IPS-18c (cell line): ENCODE data around the gene PLXNC1.

Experiments
- H3K4me3 ChIP-seq: 2 replicates; pipeline ENCODE4 v1.7.0; 2013; ENCODE audit warnings: low read depth, mild to moderate bottlenecking, low read length, moderate library complexity; ENCODE audit not compliant: insufficient read depth
- H3K9me3 ChIP-seq: one replicate; pipeline ENCODE4 v1.6.1; 2013; ENCODE audit warnings: mild to moderate bottlenecking, low read length, moderate library complexity; ENCODE audit not compliant: control insufficient read depth, insufficient read depth

PLXNC1 gene

GRCh38 chr12:94276725-94277124 lies 128.3 kb downstream of the PLXNC1 start:
- no peaks in the 10 kb centered on the region for H3K9me3 ChIP-seq
- H3K4me3 ChIP-seq = no peak overlapping the region

GRCh38 chr12:94277426-94278000 lies 129.1 kb downstream of the PLXNC1 start:
- H3K9me3 ChIP-seq = no peaks in the 10 kb centered on the region
- H3K4me3 ChIP-seq = no peak overlapping the region

GRCh38 chr12:94280063-94280462 lies 131.7 kb downstream of the PLXNC1 start:
- Histone ChIP-seq H3K9me3 (no peaks in the 10 kb centered on the region), H3K4me3 (no peak overlapping the region)

GRCh38 chr12:94282675-94283074 lies 134.3 kb downstream of the PLXNC1 start:
- Histone ChIP-seq H3K4me3 (no peak overlapping the region), H3K9me3 (no peaks in the 10 kb centered on the region)

- no peak overlapping the region for H3K4me3 ChIP-seq
- no peaks in the 10 kb centered on the region for H3K9me3 ChIP-seq
These were observed 135.7 kb downstream of the PLXNC1 start for GRCh38 chr12:94284046-94284445.

- no peak overlapping the region for H3K4me3 ChIP-seq
- H3K9me3 ChIP-seq = no peaks in the 10 kb centered on the region
These were observed 136.5 kb downstream of the PLXNC1 start for GRCh38 chr12:94284859-94285258.

- no peak overlapping the region for H3K4me3 ChIP-seq
- H3K9me3 ChIP-seq = no peaks in the 10 kb centered on the region
These were observed 137.7 kb downstream of the PLXNC1 start for GRCh38 chr12:94285943-94286582.

GRCh38 chr12:94286583-94287244 lies 138.3 kb downstream of the PLXNC1 start:
- no peaks in the 10 kb centered on the region for H3K9me3 ChIP-seq
- no peak overlapping the region for H3K4me3 ChIP-seq

- Histone ChIP-seq H3K4me3 (no peak overlapping the region), H3K9me3 (no peaks in the 10 kb centered on the region)
These were observed 138.9 kb downstream of the PLXNC1 start for GRCh38 chr12:94287245-94287628.

- Histone ChIP-seq H3K4me3 (no peak overlapping the region), H3K9me3 (no peaks in the 10 kb centered on the region)
These were observed 141.3 kb downstream of the PLXNC1 start for GRCh38 chr12:94289461-94290312.

- no peaks in the 10 kb centered on the region for H3K9me3 ChIP-seq
- H3K4me3 ChIP-seq = no peak overlapping the region
These were observed 142.0 kb downstream of the PLXNC1 start for GRCh38 chr12:94290353-94290752.

GRCh38 chr12:94297096-94297699 lies 148.8 kb downstream of the PLXNC1 start:
- Histone ChIP-seq H3K9me3 (no peaks in the 10 kb centered on the region), H3K4me3 (no peak overlapping the region)

- Histone ChIP-seq H3K9me3 (no peaks in the 10 kb centered on the region), H3K4me3 (no peak overlapping the region)
These were observed 149.6 kb downstream of the PLXNC1 start for GRCh38 chr12:94297876-94298505.

GRCh38 chr12:94299846-94300245 lies 151.5 kb downstream of the PLXNC1 start:
- no peaks in the 10 kb centered on the region for H3K9me3 ChIP-seq
- H3K4me3 ChIP-seq = no peak overlapping the region

- Histone ChIP-seq H3K9me3 (no peaks in the 10 kb centered on the region), H3K4me3 (no peak overlapping the region)
These were observed 155.6 kb downstream of the PLXNC1 start for GRCh38 chr12:94304012-94304411.

GRCh38 chr12:94304566-94305061 lies 156.2 kb downstream of the PLXNC1 start:
- H3K4me3 ChIP-seq = no peak overlapping the region

More at GRCh38 chr12:94304566-94305061, 156.2 kb downstream of the PLXNC1 start:
- H3K9me3 ChIP-seq = no peaks in the 10 kb centered on the region
